HG02571 (cell line): ENCODE results near the gene FNTB.
"Not testable (repeated sequence)": the region's sequence is repeated elsewhere in the genome, so short reads cannot be mapped to it uniquely, and the experiment has no call there.

Source experiments
- ATAC-seq: cut with Tn5 transposase; IDR thresholded peaks from one replicate; pipeline ENCODE4 v1.9.1; 2021; ENCODE audit warnings: mild to moderate bottlenecking, moderate library complexity; ENCODE audit not compliant: unreplicated experiment

The FNTB gene

DNA sequence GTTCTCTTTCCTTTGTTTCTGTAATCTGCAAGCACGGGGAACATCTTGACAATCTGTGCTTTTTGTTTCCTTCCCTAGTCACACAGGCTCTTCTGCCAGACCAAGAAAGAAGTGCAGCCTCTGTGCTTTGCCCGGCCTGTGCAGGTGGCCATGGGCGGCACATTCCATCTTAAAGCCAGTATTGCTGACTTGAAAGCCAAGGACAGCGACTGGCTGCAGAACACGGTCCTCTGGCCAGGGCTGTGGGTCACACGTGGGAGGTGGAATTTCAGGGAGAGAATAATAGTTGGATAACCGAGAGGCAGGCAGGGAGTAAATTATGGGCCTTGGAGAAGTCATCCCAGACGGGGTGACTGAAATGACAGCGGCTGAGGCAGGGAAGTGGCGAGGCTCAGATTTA, 24.8 kb downstream of the FNTB start:
- ATAC-seq: no peak

DNA sequence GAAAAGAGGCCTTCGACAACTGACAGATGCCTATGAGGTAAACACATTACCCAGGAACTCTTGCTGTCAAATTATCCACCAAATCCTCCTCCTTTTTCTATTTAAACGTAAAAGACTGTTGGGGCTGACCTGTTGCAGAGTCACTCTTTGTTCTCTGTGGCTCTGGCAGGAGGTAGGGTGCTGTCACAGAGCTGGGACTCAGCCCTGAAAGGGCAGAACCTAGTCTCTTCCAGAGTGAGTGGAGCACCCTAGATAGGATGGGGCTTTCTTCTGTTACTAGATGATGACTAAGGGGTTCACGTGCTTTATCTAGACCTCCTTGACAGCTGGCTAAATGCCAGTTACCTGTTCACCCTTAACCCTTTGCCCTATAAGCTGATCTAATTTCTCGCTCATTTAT, 25.7 kb downstream of the FNTB start:
- ATAC-seq: no peak

DNA sequence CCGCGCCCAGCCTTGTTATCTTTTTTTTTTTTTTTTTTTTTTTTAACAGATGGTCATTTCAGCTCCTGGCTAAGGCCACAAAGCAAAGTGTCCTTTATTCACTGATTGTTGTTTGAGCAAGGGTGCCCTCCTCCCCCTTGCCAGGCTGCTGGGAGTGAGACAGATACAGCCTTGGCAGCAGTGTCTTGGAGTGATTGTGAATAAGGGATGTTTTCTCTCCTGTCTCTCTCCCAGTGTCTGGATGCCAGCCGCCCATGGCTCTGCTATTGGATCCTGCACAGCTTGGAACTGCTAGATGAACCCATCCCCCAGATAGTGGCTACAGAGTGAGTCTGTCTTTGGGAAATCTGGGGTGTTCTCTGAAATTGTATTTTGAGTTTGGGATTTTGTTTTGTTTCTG, 28.7 kb downstream of the FNTB start:
- no peak for ATAC-seq

DNA sequence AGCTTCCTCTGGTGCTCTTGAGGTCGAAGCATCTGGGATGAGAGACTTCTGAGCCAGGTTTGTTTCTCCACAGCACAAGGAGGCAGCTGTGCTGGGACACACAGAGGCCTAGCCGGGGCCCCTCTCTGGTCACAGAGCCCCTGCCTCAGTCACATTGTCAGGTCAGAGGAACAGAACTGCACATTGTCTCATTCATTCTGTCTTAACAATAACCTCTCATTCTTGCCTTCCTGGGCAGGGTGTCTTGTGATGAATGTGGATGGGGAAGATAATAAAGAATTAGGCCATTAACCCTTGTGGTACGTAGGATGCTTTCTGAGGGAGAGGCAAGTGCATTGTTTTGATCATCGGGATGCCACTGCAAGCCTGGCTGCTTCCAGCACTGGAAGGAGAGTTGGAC, 29.8 kb downstream of the FNTB start:
- no peak for ATAC-seq

DNA sequence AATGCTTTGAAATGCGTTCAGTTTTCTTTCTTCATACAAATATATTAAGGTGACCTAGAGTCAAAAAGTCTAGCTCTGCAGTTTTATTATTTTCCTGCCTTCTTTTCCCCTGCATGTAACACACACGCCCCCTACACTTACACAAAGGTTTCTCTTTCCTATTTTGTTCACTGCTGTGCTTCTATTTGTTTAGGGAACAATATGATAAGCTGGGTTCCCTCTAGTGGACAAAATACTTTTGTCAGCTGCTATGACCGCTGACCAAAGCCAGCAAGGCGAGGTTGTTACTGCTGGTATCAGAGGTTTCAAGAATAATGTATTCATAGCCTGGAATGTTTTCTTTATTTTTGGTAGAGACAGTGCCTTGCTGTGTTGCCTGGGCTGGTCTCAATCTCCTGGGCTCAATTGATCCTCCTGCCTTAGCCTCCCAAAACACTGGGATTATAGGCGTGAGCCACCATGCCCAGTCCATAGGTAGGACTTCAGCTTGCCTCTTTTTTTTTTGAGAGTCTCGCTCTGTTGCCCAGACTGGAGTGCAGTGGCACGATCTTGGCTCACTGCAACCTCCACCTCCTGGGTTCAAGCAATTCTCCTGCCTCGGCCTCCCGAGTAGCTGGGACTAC, 33.4 kb downstream of the FNTB start:
- peak; percentile 62 for ATAC-seq

DNA sequence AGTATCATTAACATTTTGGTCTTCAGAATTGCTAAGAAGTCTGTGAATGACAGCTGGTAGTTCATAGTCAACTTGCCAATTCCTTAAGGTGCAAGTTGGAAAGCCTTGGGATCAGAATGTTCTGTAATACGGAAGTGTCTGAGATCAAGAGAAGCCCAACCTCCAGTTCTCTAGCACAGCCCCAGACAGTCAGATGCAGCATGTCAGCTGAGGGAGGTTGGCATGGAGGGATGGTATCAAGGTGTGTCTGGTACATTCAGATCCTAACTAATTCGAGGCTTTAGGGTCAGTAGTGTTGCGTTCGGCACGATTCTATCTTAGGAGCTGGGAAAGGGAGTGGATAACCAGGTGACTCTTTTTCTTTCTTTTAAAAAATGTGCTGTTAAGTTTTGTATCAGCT, 38.3 kb downstream of the FNTB start:
- no peak for ATAC-seq

DNA sequence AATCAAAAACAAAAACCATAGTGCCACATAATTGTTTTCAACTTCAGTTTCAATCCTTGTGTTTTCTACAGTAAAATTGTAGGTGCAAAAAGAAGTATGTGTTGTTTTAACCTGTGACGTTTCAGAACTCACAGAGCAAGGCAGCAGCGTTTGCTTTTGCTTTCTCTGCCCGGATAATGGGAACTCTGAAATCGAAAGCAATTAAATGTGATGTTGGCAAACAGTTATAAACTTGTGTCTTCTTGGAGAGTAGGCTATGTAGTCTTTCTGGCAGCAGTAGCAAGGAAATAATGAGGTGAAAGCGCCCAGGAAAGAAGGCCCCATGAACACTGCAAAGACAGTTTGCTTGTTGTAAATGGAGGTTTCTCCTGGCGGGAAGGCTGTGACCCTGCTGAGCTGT, 39.1 kb downstream of the FNTB start:
- no peak for ATAC-seq

DNA sequence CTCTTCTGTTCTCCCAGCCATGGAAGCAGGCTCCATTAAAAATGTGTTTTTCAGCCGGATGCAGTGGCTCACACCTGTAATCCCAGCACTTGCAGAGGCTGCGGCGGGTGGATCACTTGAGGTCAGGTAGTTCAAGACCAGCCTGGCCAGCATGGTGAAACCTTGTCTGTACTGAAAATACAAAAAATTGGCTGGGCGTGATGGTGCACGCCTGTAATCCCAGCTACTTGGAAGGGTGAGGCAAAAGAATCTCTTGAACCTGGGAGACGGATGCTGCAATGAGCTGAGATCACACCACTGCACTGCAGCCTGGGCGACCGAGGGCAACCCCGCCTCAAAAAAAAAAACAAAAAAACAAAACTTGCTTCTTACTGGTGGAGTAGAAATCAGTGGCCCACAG, 39.8 kb downstream of the FNTB start:
- no peak for ATAC-seq

DNA sequence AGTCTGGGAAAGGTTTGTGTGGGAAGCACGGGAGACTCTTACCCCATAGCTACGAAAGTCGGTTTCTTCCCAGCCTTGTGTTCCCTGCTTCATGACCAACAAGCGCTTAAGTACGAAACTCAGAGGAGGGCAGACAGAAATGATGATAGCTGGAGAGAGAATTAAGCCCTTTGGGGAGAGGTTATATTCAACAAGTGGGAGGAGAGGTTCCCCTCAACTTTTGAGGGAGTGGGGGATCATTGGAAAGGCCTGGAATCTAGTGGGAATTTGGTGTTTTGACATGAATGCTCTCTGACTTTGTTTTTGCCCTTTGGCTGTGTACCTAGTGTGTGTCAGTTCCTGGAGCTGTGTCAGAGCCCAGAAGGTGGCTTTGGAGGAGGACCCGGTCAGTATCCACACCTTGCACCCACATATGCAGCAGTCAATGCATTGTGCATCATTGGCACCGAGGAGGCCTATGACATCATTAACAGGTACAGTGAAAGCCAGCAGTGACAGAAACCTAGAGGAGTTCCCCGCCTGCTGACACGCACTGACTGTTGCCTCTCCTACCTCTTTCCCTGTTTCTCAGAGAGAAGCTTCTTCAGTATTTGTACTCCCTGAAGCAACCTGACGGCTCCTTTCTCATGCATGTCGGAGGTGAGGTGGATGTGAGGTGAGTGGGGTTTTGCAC, 40.6 kb downstream of the FNTB start:
- no peak for ATAC-seq

DNA sequence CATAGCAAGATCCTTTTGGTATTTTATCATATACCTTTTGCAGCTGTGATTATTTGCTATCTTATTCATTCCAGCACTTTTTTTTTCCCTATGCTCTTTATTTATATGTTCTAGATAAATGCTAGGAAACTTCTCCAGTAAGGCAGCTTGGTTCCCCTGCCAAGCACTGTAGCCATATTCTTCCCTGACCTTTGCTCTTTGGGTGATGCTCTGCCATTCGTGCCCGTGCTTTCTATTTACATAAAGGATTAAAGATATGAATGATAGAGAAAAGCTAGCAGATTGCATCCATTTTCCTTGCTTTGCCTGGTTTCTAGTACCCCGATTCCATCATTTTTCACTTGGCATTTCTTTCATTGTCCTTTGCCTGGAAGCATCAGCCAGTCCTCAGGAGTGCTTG, 42.2 kb downstream of the FNTB start:
- ATAC-seq: no peak

DNA sequence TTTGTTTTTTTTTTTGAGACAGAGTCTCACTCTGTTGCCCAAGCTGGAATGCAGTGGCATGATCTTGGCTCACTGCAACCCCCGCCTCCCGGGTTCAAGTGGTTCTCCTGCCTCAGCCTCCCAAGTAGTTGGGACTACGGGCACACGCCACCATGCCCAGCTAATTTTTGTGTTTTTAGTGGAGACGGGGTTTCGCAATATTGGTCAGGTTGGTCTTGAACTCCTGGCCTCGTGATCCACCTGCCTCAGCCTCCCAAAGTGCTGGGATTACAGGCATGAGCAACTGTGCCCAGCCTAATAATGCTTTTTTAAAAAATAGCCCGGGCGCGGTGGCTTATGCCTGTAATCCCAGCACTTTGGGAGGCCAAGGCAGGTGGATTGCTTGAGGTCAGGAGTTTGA, 44.6 kb downstream of the FNTB start:
- ATAC-seq: not testable (repeated sequence)

DNA sequence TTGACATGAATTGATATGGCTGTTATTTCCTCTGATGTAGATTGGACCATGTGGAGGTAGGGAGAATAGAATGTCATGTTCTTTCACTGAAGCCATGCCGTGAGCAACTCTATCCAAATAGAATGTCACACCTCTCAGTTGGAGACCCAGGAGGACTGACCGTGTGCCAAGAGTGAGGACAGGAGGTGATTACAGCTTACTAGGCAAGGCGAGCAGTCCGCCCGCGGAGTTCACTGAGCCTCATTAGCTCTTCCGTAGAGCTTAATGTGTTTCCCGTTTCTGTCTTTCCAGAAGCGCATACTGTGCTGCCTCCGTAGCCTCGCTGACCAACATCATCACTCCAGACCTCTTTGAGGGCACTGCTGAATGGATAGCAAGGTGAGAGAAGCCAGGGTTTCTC, 45.6 kb downstream of the FNTB start:
- ATAC-seq: no peak

DNA sequence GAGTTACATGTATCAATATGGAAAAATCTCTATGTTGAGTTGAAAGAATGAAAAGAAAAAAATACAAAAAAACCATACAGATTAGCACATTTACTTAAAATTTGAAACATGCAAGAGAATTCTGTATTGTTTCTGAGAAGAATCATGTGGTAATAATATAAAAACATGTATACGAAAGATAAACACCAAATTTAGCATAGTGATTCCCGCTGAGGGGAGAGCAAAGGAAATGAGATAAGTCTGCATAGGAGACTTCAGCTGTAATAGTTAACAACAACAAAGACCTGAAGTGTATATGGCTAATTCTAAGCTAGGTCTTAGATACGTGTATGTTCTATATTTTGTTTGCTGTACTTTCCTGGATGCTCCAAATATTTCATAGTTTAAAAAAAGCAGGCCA, 46.5 kb downstream of the FNTB start:
- no peak for ATAC-seq

DNA sequence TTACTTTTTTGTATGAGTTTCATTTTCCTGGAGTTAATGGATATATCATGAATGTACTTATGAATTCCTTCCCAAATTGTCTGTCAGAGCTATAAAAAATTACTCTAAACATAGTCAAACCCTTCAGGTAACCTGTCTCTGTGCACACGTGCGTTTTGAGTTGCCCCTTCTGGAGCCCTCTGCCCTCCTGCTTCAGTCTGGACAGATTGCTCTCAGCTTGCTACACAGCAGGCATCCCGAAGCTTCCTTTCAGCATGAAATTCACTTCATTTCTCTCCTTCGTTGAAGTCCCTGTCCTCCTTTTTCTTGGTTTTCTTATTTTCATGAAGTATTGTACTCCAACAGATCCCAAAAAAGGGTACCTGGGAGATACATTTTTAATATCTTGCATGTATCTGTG, 47.3 kb downstream of the FNTB start:
- ATAC-seq: no peak

DNA sequence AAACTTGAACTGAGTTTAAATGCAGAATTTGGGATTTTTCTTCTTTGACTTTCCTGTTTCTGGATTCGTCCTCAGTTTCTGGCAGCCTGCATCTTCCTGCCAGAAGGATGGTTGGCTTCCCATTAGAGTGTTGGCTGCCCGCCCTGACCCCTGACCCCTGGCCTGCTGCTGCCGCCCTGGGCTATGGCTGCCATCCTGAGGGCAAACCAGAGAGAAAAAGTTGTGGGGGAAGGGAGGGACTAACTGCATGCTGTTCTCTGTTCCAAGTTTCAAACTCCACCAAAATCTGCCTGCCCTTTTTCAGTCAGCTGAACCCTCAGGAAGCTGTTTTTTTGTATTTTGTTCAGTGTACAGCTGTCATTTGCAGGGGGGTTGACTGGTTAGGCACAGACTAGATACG, 48.4 kb downstream of the FNTB start:
- no peak for ATAC-seq

DNA sequence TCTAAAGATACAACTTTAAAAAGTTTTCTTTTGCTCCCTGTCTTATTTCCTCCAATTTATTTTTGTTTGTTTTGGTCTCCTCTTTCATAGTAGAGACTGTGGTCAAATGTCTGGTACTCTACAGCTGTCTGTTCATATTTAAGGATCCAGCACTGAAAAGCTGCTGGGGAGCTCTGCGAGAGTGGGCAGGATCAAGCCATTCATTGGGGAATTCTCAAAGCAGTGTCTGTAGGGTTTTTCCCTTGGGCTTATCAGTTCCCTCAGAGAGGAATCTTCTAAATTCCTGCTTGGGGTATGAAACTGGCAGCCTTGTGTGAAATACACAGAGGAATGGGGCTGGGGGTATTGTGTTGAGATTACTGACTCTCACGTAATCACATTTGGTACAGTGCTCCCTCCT, 52.3 kb downstream of the FNTB start:
- no peak for ATAC-seq

DNA sequence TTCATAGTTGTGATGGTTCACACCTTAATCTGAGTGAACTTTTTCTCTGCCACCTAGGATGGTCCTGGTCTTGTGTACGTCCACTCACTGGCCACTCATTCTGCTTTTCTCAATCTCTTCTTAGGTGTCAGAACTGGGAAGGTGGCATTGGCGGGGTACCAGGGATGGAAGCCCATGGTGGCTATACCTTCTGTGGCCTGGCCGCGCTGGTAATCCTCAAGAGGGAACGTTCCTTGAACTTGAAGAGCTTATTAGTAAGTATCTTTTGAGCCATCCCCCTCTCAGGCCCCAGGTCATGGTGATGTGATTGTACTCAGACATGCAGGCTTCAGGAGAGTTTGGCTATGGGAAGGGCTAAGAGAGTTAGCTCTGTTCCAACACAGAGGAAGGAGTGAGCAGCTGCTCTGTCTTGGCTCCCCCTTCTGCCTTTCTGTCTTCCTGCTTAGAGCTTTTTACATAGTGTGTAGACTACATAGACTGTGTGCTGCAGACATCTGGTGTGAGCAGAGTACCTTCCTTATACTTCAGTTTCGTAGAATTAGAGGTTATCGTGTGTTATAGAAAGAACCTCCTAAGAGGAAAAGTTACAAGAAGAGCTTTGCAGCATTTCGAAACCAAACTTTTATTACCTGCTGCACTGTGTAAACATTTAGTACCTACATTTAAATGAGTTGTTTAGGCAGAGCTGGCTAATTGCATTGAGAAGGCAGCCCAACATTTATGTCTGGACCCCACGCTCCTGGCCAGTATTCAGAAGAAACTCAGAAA, 54.2 kb downstream of the FNTB start:
- no peak for ATAC-seq

DNA sequence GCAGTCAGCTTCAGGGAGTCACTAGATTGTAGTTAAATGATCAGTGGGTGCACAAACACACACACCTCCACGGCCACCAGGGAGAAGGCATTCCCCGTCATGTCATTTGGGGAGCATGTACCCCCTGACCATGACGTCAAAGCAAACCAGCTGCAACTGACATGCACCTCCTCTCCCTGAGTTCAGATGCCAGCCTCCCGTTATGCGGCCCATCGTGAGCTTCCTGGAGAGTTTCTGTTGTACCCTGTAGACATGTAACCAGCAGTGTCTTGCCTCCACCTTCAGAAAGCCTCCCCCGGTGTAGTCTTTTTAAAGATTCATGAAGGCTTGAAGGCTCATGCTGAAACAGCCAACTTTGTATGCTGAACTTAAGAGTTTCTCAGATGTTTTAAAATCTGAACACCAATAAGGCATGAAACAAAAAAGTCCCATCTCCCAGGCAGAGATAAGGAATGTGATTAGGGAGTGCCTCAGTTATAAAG, 54.8 kb downstream of the FNTB start:
- no peak for ATAC-seq

DNA sequence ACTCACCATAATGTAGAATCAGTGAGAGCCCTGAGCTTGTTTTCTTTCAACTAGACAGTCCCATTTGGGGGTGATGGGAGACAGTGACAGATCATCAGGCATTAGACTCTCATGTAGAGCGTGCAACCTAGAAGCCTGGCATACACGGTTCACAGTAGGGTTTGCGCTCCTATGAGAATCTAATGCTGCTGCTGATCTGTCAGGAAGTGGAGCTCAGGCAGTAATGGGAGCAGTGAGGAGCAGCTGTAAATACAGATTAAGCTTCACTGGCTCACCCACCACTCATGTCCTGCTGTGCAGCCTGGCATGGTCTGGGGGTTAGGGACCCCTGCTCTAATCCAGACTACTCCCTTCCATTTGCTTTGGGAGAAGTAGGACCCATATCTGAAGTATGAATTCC, 55.6 kb downstream of the FNTB start:
- no peak for ATAC-seq

DNA sequence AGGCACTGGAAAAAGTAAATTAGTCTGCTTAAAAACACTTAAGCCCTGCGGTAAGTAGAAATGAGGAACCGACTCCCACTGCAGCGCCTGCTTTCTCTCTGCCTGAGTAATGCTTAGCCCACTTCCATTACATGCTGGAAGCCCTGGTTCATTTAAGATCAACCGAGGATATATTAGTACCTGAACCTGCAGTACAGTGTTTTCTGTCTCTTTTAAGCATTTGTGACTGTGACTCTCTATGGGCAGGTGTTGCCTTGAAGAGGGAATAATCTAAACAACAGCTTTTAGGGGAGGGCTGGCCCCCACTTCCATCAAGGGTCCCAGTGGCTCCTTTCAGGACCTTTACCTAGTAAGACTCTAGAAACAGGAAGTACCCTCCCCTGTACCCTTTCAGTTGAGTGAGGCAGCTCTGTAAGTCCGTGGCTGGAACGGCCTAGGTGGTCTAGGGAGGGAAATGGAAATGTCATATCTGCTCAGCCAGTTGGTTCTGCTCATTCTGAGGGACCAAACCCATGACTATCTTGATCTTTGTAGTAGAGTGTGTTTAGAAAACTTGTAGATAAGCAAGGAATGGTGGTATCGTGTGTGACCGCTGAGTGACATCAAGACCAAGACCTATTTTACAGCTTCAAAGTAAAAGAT, 56.2 kb downstream of the FNTB start:
- no peak for ATAC-seq

DNA sequence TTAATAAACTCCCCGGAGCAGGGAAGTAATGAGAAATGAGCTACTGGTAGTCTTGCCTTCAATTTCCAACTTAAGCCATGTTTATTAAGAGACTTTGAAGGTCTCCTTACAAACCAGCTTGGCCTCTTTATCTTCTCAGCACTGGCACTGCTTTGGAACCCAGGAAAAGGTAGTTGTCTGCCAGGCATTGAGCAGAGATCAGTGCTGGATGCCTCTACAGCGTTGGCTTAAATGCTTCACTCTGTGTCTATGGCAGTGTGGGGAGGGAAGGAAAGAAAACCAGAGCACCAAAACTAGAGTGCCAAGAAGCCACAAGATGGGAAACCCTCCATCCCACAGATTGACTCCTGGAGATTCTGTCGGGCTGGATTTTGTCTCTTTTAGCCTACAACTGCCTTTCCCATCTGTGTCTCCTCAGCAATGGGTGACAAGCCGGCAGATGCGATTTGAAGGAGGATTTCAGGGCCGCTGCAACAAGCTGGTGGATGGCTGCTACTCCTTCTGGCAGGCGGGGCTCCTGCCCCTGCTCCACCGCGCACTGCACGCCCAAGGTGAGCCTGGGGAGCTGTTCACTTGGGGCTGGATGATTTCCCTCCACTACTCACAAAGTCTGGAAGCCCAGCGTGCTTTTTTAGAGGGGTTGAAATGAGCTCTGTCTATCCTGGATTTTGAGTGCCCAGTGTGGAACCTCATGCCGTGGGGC, 57.3 kb downstream of the FNTB start:
- ATAC-seq: no peak
